HepG2 (cell line): ENCODE measurements around the gene NPDC1. TPM values are rescaled to one million over a fixed set of nuclear protein-coding genes. Genes with fewer than 3 reads are reported as not detected.

Source experiments
- CAMTA2 ChIP-seq: sonication (generic); formaldehyde crosslinking; IDR thresholded peaks from 2 replicates; pipeline ENCODE4 v1.4.0; 2020; ENCODE audit warnings: mild to moderate bottlenecking, missing genetic modification reagents, borderline replicate concordance
- CEBPZ ChIP-seq: IDR thresholded peaks from 2 replicates; pipeline ENCODE4 v1.6.1; 2012; ENCODE audit warnings: low read length, improper control_type of control experiment
- CSRNP1 ChIP-seq: sonication (generic); formaldehyde crosslinking; IDR thresholded peaks from 2 replicates; pipeline ENCODE4 v1.8.1; 2023; ENCODE audit warnings: mild to moderate bottlenecking, missing genetic modification reagents
- E2F5 ChIP-seq: sonication (generic); formaldehyde crosslinking; conservative IDR thresholded peaks from 2 replicates; pipeline ENCODE4 v1.4.0; 2020; ENCODE audit warnings: missing genetic modification reagents
- GFI1 ChIP-seq: sonication (generic); formaldehyde crosslinking; IDR thresholded peaks from 2 replicates; pipeline ENCODE4 v1.5.0; 2020; ENCODE audit warnings: missing genetic modification reagents, mild to moderate bottlenecking, borderline replicate concordance
- GMEB1 ChIP-seq: sonication (generic); formaldehyde crosslinking; IDR thresholded peaks from 2 replicates; pipeline ENCODE4 v1.5.1; 2020; ENCODE audit warnings: missing genetic modification reagents, mild to moderate bottlenecking, borderline replicate concordance
- GMEB2 ChIP-seq: IDR thresholded peaks from 2 replicates; pipeline ENCODE4 v1.6.1; 2016; ENCODE audit warnings: missing biosample characterization, missing genetic modification reagents, low read depth
- MYPOP ChIP-seq: sonication (generic); formaldehyde crosslinking; IDR thresholded peaks from 2 replicates; pipeline ENCODE4 v1.8.1; 2023; ENCODE audit warnings: mild to moderate bottlenecking, moderate library complexity, missing genetic modification reagents
- ZBTB44 ChIP-seq: sonication (generic); formaldehyde crosslinking; IDR thresholded peaks from 2 replicates; pipeline ENCODE4 v1.4.0; 2020; ENCODE audit warnings: missing genetic modification reagents
- ZNF136 ChIP-seq: sonication (generic); formaldehyde crosslinking; IDR thresholded peaks from 2 replicates; pipeline ENCODE4 v1.8.1; 2022; ENCODE audit warnings: low read depth, mild to moderate bottlenecking, moderate library complexity, missing genetic modification reagents
- ZNF296 ChIP-seq: sonication (generic); formaldehyde crosslinking; conservative IDR thresholded peaks from 2 replicates; pipeline ENCODE4 v1.5.0; 2020; ENCODE audit warnings: mild to moderate bottlenecking, missing genetic modification reagents
- ZNF589 ChIP-seq: sonication (generic); formaldehyde crosslinking; conservative IDR thresholded peaks from 2 replicates; pipeline ENCODE4 v1.8.0; 2022; ENCODE audit warnings: mild to moderate bottlenecking, moderate library complexity, missing genetic modification reagents
- polyA plus RNA-seq, 8 experiments: library from polyadenylated mRNA; depleted of rRNA in 3 of 8; stranded (reverse) in 7 of 8; unstranded in 1 of 8; fragments of >200 nt; fragmentation: Illumina TruSeq in 4 of 8; extraction: Trizol in 4 of 8; gene quantifications; 2 replicates each; pipeline versions ENCODE4 v1.2.1 to v1.2.3, GENCODE V29; 2011 to 2016; ENCODE audit warnings: low read depth in 4 of 8, missing spikeins in 1 of 8, mixed read lengths in 1 of 8; ENCODE audit not compliant: insufficient read depth in 1 of 8
- total RNA-seq, 5 experiments: library from RNA; depleted of rRNA; stranded (reverse); fragments of >200 nt; fragmentation: Illumina TruSeq; extraction: Trizol; gene quantifications; 2 replicates each; pipeline ENCODE4 v1.2.3, GENCODE V29; 2016; ENCODE audit warnings: low read depth in 1 of 5

NPDC1 gene
- total and polyA plus RNA-seq, 2 of the 13 experiments (the other 11 are each of a cell fraction or from before 2014, with no cell fraction given), result 0.84 to 5.4 TPM

GRCh38 chr9:137053944-137054931 lies 8.3 kb upstream of the NPDC1 start, which contains the start of gene ENTPD2 (continued):
- TF ChIP-seq CSRNP1 (CRISPR knock-in tag) (no peak), GMEB1 (no peak), CAMTA2 (no peak), ZBTB44 (CRISPR knock-in tag) (no peak), GFI1 (CRISPR knock-in tag) (no peak), ZNF136 (CRISPR knock-in tag) (no peak), MYPOP (CRISPR knock-in tag) (no peak), ZNF589 (CRISPR knock-in tag) (0 out of 2 replicates have a peak, but pooled peaks have one; percentile 15), GMEB2 (CRISPR knock-in tag) (no peak), CEBPZ (no peak), E2F5 (no peak), ZNF296 (0 out of 2 replicates have a peak, but pooled peaks have one; percentile 11)
